ENCODE data around the gene DDX3X.
"Not testable (repeated sequence)": the region's sequence is repeated elsewhere in the genome, so short reads cannot be mapped to it uniquely, and the experiment has no call there.

Gene DDX3X

GRCh38 chrX:41384051-41384705 is 50.2 kb downstream of the DDX3X start:
- Histone ChIP-seq H3K27ac (no peak overlapping the region), H3K36me3 (ENCODE audit: insufficient read depth) (no peaks in the 10 kb centered on the region), H3K9ac (no peak overlapping the region), H3K4me3 (IDR thresholded peaks at IDR 0.05; ENCODE audit: insufficient read depth, low read depth, low read length) (no peak overlapping the region), H4K20me1 (ENCODE audit: insufficient read depth) (no peaks in the 10 kb centered on the region), H3K79me2 (ENCODE audit: insufficient read depth, low read depth) (no peaks in the 10 kb centered on the region), H3K27me3 (ENCODE audit: insufficient read depth, low read depth) (no peaks in the 10 kb centered on the region), H3K4me2 (no peak overlapping the region), H2AFZ (ENCODE audit: low read depth) (no peak overlapping the region), H3K4me1 (ENCODE audit: low read depth, poor library complexity, severe bottlenecking) (no peaks in the 10 kb centered on the region)
- TF ChIP-seq CTCF (conservative IDR thresholded peaks at IDR 0.05; ENCODE audit: low read depth, low read length) = no peak

GRCh38 chrX:41386222-41386990 is 52.4 kb downstream of the DDX3X start:
- H3K36me3 ChIP-seq (ENCODE audit: insufficient read depth) = no peaks in the 10 kb centered on the region
- H2AFZ ChIP-seq (ENCODE audit: low read depth) = no peak overlapping the region
- no peak for TF ChIP-seq CTCF (conservative IDR thresholded peaks at IDR 0.05; ENCODE audit: low read depth, low read length)
- H3K27ac ChIP-seq = no peak overlapping the region
- no peaks in the 10 kb centered on the region for H3K27me3 ChIP-seq (ENCODE audit: insufficient read depth, low read depth)
- no peaks in the 10 kb centered on the region for H3K79me2 ChIP-seq (ENCODE audit: insufficient read depth, low read depth)
- no peak overlapping the region for H3K9ac ChIP-seq
- no peaks in the 10 kb centered on the region for H4K20me1 ChIP-seq (ENCODE audit: insufficient read depth)
- no peaks in the 10 kb centered on the region for H3K4me1 ChIP-seq (ENCODE audit: low read depth, poor library complexity, severe bottlenecking)
- no peak overlapping the region for H3K4me3 ChIP-seq (IDR thresholded peaks at IDR 0.05; ENCODE audit: insufficient read depth, low read depth, low read length)
- H3K4me2 ChIP-seq = no peak overlapping the region

GRCh38 chrX:41388543-41388942 is 54.6 kb downstream of the DDX3X start:
- H2AFZ ChIP-seq (ENCODE audit: low read depth) = no peak overlapping the region
- no peaks in the 10 kb centered on the region for H3K4me1 ChIP-seq (ENCODE audit: low read depth, poor library complexity, severe bottlenecking)
- no peak overlapping the region for H3K4me3 ChIP-seq (IDR thresholded peaks at IDR 0.05; ENCODE audit: insufficient read depth, low read depth, low read length)
- H3K9ac ChIP-seq = no peak overlapping the region
- no peaks in the 10 kb centered on the region for H4K20me1 ChIP-seq (ENCODE audit: insufficient read depth)
- no peak overlapping the region for H3K4me2 ChIP-seq
- TF ChIP-seq CTCF (conservative IDR thresholded peaks at IDR 0.05; ENCODE audit: low read depth, low read length) = no peak
- H3K27me3 ChIP-seq (ENCODE audit: insufficient read depth, low read depth) = no peaks in the 10 kb centered on the region
- H3K79me2 ChIP-seq (ENCODE audit: insufficient read depth, low read depth) = no peaks in the 10 kb centered on the region
- no peak overlapping the region for H3K27ac ChIP-seq
- no peaks in the 10 kb centered on the region for H3K36me3 ChIP-seq (ENCODE audit: insufficient read depth)

- Histone ChIP-seq H3K4me1 (ENCODE audit: low read depth, poor library complexity, severe bottlenecking) (no peaks in the 10 kb centered on the region), H3K4me2 (no peak overlapping the region), H4K20me1 (ENCODE audit: insufficient read depth) (no peaks in the 10 kb centered on the region), H3K79me2 (ENCODE audit: insufficient read depth, low read depth) (no peaks in the 10 kb centered on the region), H3K9ac (no peak overlapping the region), H3K36me3 (ENCODE audit: insufficient read depth) (no peaks in the 10 kb centered on the region), H2AFZ (ENCODE audit: low read depth) (no peak overlapping the region), H3K4me3 (IDR thresholded peaks at IDR 0.05; ENCODE audit: insufficient read depth, low read depth, low read length) (no peak overlapping the region), H3K27ac (no peak overlapping the region), H3K27me3 (ENCODE audit: insufficient read depth, low read depth) (no peaks in the 10 kb centered on the region)
- TF ChIP-seq CTCF (conservative IDR thresholded peaks at IDR 0.05; ENCODE audit: low read depth, low read length) = no peak
These were observed 55.4 kb downstream of the DDX3X start for GRCh38 chrX:41389311-41389888.

GRCh38 chrX:41390576-41390975 is 56.6 kb downstream of the DDX3X start:
- not testable (repeated sequence) for H3K79me2 ChIP-seq (ENCODE audit: insufficient read depth, low read depth); H3K4me1 ChIP-seq (ENCODE audit: low read depth, poor library complexity, severe bottlenecking); H3K4me2 ChIP-seq; H3K36me3 ChIP-seq (ENCODE audit: insufficient read depth); H2AFZ ChIP-seq (ENCODE audit: low read depth); H3K27ac ChIP-seq; H3K27me3 ChIP-seq (ENCODE audit: insufficient read depth, low read depth); H3K4me3 ChIP-seq (IDR thresholded peaks at IDR 0.05; ENCODE audit: insufficient read depth, low read depth, low read length); H4K20me1 ChIP-seq (ENCODE audit: insufficient read depth); H3K9ac ChIP-seq
